Type B pancreatic cell (in vitro differentiated cells): ENCODE measurements around the gene UTRN. TPM values are rescaled to one million over a fixed set of nuclear protein-coding genes. Genes with fewer than 3 reads are reported as not detected.

Experiments
- DNase-seq: peaks from one replicate; pipeline ENCODE4 v3.0.0; 2021; ENCODE audit warnings: mixed read lengths; ENCODE audit not compliant: unreplicated experiment; ENCODE audit errors: extremely low spot score
- H3K27ac Mint-ChIP-seq: 2 replicates; pipeline ENCODE4 v1.8.0; 2021; ENCODE audit warnings: mild to moderate bottlenecking, mixed read lengths
- H3K27me3 Mint-ChIP-seq: 2 replicates; pipeline ENCODE4 v1.8.0; 2021; ENCODE audit warnings: mixed read lengths
- H3K36me3 Mint-ChIP-seq: 2 replicates; pipeline ENCODE4 v1.8.0; 2021; ENCODE audit warnings: mixed read lengths
- H3K4me1 Mint-ChIP-seq: one replicate; pipeline ENCODE4 v1.8.0; 2021; ENCODE audit warnings: mixed read lengths; ENCODE audit not compliant: unreplicated experiment
- H3K4me3 Mint-ChIP-seq: 2 replicates; pipeline ENCODE4 v1.8.0; 2021; ENCODE audit warnings: mild to moderate bottlenecking, mixed read lengths
- H3K9me3 Mint-ChIP-seq: 2 replicates; pipeline ENCODE4 v1.8.0; 2021; ENCODE audit warnings: mixed read lengths
- total RNA-seq: library from RNA; stranded (reverse); gene quantifications from 2 replicates; pipeline ENCODE4 v1.2.1, GENCODE V29; 2021; ENCODE audit warnings: low replicate concordance
- TF ChIP-seq, protein P1 (sequence below): fragments of 200-600 bp; sonication (generic); conservative IDR thresholded peaks from 2 replicates; pipeline ENCODE4 v1.5.0; 2021; ENCODE audit warnings: antibody characterized with exemption, mild to moderate bottlenecking

UTRN gene
- total RNA-seq, 1 donor from 2014 or later: 77.7 TPM

DNA sequence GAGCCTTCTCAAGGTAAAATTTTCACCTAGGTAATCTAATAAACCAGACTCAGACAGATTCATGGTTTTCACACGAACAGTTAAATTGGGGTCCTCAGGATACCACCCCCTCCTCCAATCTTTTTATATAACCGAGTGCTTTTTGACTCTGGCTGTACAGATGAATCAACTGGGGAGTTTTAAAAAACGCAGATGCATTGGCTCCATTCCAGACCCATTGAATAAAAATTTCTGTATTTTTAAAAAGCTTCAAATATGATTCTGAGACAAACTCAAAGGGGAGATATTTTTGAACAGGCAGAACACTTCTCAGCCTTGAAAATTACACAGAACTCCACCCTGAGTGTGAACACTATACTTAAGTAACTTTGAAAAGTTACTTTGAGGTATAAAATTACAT, 7.2 kb downstream of the UTRN start:
- TF ChIP-seq, protein P1, sequence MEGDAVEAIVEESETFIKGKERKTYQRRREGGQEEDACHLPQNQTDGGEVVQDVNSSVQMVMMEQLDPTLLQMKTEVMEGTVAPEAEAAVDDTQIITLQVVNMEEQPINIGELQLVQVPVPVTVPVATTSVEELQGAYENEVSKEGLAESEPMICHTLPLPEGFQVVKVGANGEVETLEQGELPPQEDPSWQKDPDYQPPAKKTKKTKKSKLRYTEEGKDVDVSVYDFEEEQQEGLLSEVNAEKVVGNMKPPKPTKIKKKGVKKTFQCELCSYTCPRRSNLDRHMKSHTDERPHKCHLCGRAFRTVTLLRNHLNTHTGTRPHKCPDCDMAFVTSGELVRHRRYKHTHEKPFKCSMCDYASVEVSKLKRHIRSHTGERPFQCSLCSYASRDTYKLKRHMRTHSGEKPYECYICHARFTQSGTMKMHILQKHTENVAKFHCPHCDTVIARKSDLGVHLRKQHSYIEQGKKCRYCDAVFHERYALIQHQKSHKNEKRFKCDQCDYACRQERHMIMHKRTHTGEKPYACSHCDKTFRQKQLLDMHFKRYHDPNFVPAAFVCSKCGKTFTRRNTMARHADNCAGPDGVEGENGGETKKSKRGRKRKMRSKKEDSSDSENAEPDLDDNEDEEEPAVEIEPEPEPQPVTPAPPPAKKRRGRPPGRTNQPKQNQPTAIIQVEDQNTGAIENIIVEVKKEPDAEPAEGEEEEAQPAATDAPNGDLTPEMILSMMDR: no peak
- H3K4me3 Mint-ChIP-seq: no peak overlapping the region

DNA sequence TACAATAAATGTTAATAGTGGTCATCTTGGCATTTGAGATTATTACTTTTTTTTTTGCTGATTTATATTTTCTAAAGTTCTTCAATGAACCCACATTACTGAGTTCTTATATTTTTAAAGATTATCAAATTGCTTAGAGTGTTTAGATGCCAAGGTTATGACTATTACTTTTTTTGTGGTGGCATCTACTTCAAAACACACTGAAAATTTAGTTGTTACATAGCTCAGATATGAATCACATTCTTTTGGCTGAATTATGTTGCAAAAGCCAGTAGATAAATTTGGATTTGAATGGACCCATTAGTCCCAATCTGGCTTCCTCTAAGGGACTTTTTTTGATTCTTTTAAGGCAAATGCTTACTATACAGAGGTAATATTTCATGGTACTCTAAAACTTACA, 8.9 kb downstream of the UTRN start:
- Mint-ChIP-seq H3K27me3 (no peaks in the 10 kb centered on the region), H3K36me3 (peaks cover 34% of the 10 kb centered on the region), H3K4me1 (peaks cover 6% of the 10 kb centered on the region), H3K9me3 (no peaks in the 10 kb centered on the region), H3K27ac (no peak overlapping the region), H3K4me3 (no peak overlapping the region)
- DNase-seq: no peak
- TF ChIP-seq, protein P1: no peak

More for the DNA sequence above, 7.2 kb downstream of the UTRN start:
- no peak for DNase-seq
- Mint-ChIP-seq H3K9me3 (no peaks in the 10 kb centered on the region), H3K4me1 (peaks cover 7% of the 10 kb centered on the region), H3K36me3 (peaks cover 30% of the 10 kb centered on the region), H3K27ac (no peak overlapping the region), H3K27me3 (no peaks in the 10 kb centered on the region)

DNA sequence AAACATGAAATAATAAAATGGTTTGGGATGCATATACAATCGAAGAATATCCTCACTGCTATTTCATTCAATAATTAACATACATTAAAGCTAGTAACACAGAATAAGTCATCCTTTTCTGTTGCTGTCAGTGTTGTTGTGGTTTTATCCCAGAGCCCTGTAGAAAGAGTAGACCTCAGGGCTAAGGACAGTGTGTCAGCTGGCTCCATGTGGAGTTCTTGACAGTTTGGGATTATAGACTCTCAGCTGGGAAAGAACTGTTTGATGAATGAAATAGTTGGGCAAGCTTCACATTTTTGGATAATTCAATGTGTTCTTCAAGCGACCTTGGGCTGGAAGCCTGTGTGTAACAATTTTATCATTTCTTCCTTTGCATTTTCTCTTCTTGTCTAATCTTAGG, 10.1 kb downstream of the UTRN start:
- no peaks in the 10 kb centered on the region for H3K27me3 Mint-ChIP-seq
- DNase-seq: no peak
- peaks cover 32% of the 10 kb centered on the region for H3K36me3 Mint-ChIP-seq
- H3K9me3 Mint-ChIP-seq: no peaks in the 10 kb centered on the region
- no peak overlapping the region for H3K27ac Mint-ChIP-seq
- no peak overlapping the region for H3K4me3 Mint-ChIP-seq
- H3K4me1 Mint-ChIP-seq: peaks cover 6% of the 10 kb centered on the region
- TF ChIP-seq, protein P1: no peak

DNA sequence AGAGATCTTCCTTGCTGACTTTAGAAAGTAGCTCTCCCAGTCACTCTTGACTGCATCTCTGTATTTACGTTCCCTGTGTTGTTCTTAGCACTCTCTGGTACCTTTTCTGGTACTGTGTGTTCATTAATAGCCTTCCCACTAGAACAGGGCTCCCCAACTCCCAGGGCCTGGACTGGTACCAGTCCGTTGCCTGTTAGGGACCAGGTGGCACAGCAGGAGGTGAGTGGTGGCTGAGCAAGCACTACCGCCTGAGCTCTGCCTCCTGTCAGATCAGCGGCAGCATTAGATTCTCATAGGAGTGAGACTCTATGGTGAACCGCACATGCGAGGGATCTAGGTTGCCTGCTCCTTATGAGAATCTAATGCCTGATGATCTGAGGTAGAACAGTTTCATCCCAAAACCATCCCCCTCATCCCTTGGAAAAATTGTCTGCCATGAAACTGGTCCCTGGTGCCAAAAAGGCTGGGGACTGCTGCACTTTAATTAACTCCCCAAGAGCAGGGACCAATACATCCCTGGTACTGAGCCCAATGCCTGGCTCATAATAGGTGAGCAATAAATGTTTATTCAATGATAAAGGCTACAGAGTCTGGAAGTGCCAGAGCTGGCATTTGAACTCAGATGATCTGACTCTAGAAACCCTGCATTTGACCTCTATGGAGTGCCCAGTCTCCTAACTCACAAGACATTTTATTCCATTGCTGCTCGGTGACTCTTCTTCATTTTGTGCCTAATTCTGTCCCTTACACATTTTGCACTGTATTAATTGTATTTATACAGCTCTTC, 11.0 kb downstream of the UTRN start:
- Mint-ChIP-seq H3K9me3 (no peaks in the 10 kb centered on the region), H3K36me3 (peaks cover 30% of the 10 kb centered on the region), H3K27ac (no peak overlapping the region), H3K27me3 (no peaks in the 10 kb centered on the region), H3K4me1 (peaks cover 6% of the 10 kb centered on the region), H3K4me3 (no peak overlapping the region)
- no peak for DNase-seq
- TF ChIP-seq, protein P1: no peak

DNA sequence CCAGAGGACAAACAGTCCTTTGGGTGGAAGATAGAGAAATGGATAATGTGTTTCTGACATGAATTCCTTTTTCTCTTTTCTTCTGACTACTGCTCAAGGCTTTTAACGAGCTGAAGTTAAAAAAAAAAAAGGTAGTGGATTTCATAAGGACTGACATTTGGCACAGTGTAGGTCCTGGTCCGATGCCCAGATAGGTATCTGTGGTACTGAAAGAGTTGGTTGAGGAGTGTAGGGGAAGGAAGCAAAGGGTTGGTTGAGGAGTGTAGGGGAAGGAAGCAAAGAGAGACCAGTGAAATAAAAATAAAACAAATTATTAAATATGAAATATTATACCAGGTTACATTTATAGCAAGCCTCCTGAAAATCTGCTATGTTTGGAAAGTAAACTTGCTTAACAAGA, 11.8 kb downstream of the UTRN start:
- H3K9me3 Mint-ChIP-seq: no peaks in the 10 kb centered on the region
- TF ChIP-seq, protein P1: no peak
- H3K4me3 Mint-ChIP-seq: no peak overlapping the region
- H3K36me3 Mint-ChIP-seq: peaks cover 26% of the 10 kb centered on the region
- DNase-seq: no peak
- H3K27ac Mint-ChIP-seq: peak overlapping the region; percentile 37
- H3K4me1 Mint-ChIP-seq: peaks cover 6% of the 10 kb centered on the region
- H3K27me3 Mint-ChIP-seq: no peaks in the 10 kb centered on the region
